GM23338 (cell line): ENCODE data around the gene ADCY7. TPM values are rescaled to one million over a fixed set of nuclear protein-coding genes. Genes with fewer than 3 reads are reported as not detected.

Source experiments
- ATAC-seq: fragments of 200-7000 bp; cut with Tn5 transposase; 3 replicates; pipeline ENCODE4 v1.9.1; 2020
- DNase-seq: peaks from one replicate; pipeline ENCODE4 v3.0.0-alpha.2; 2015; ENCODE audit warnings: low spot score
- H2AFZ ChIP-seq: fragments of 200-600 bp; sonication (generic); 2 replicates; pipeline ENCODE4 v1.8.0; 2016; ENCODE audit warnings: antibody characterized with exemption, mild to moderate bottlenecking, moderate library complexity
- H3F3A ChIP-seq: fragments of 200-600 bp; sonication (generic); replicated peaks from 2 replicates; pipeline ENCODE4 v1.8.0; 2017; ENCODE audit warnings: antibody characterized with exemption, mixed run types, low read depth
- H3K27ac ChIP-seq: fragments of 200-600 bp; sonication (generic); 2 replicates; pipeline ENCODE4 v1.6.1; 2016; ENCODE audit warnings: low read depth
- H3K27me3 ChIP-seq: fragments of 200-600 bp; sonication (generic); 2 replicates; pipeline ENCODE4 v1.8.0; 2016; ENCODE audit warnings: mild to moderate bottlenecking, mixed run types, moderate library complexity; ENCODE audit not compliant: insufficient read depth
- H3K36me3 ChIP-seq: fragments of 200-600 bp; sonication (generic); 2 replicates; pipeline ENCODE4 v1.8.0; 2016; ENCODE audit warnings: mild to moderate bottlenecking; ENCODE audit not compliant: insufficient read depth
- H3K4me1 ChIP-seq: fragments of 200-600 bp; sonication (generic); 2 replicates; pipeline ENCODE4 v1.8.0; 2016; ENCODE audit warnings: mild to moderate bottlenecking, moderate library complexity; ENCODE audit not compliant: insufficient read depth
- H3K4me2 ChIP-seq: fragments of 200-600 bp; sonication (generic); 2 replicates; pipeline ENCODE4 v1.7.1; 2017; ENCODE audit warnings: mixed run types
- H3K4me3 ChIP-seq: fragments of 200-600 bp; sonication (generic); 2 replicates; pipeline ENCODE4 v1.6.1; 2016; ENCODE audit warnings: mixed run types
- H3K79me2 ChIP-seq: fragments of 200-600 bp; sonication (generic); replicated peaks from 2 replicates; pipeline ENCODE4 v1.8.0; 2017; ENCODE audit warnings: mild to moderate bottlenecking; ENCODE audit not compliant: insufficient read depth
- H3K9me2 ChIP-seq: fragments of 200-600 bp; sonication (generic); 2 replicates; pipeline ENCODE4 v1.8.0; 2017; ENCODE audit not compliant: insufficient read depth
- H4K20me1 ChIP-seq: fragments of 200-600 bp; sonication (generic); replicated peaks from 2 replicates; pipeline ENCODE4 v1.8.0; 2017; ENCODE audit warnings: mild to moderate bottlenecking; ENCODE audit not compliant: insufficient read depth
- H3K27ac Mint-ChIP-seq: 2 replicates; pipeline ENCODE4 v1.8.0; 2020; ENCODE audit warnings: inconsistent platforms, mild to moderate bottlenecking, moderate library complexity, mixed read lengths
- H3K27me3 Mint-ChIP-seq: 3 replicates; pipeline ENCODE4 v1.8.0; 2022; ENCODE audit warnings: low read depth, mild to moderate bottlenecking, moderate library complexity, mixed read lengths, inconsistent platforms; ENCODE audit not compliant: insufficient read depth, poor library complexity
- H3K36me3 Mint-ChIP-seq: 3 replicates; pipeline ENCODE4 v1.8.0; 2021; ENCODE audit warnings: low read depth, mild to moderate bottlenecking, inconsistent platforms, moderate library complexity, mixed read lengths
- H3K4me1 Mint-ChIP-seq: 3 replicates; pipeline ENCODE4 v1.8.0; 2020; ENCODE audit warnings: mild to moderate bottlenecking, inconsistent platforms, mixed read lengths
- H3K4me3 Mint-ChIP-seq: 3 replicates; pipeline ENCODE4 v1.8.0; 2021; ENCODE audit warnings: moderate library complexity, mild to moderate bottlenecking, inconsistent platforms, mixed read lengths
- H3K9me3 Mint-ChIP-seq: 3 replicates; pipeline ENCODE4 v1.8.0; 2020; ENCODE audit warnings: moderate library complexity, mild to moderate bottlenecking, inconsistent platforms, mixed read lengths
- EZH2phosphoT487 ChIP-seq: fragments of 200-600 bp; sonication (generic); IDR thresholded peaks from one replicate; pipeline ENCODE4 v1.8.1; 2018; ENCODE audit warnings: antibody characterized with exemption; ENCODE audit not compliant: unreplicated experiment
- POLR2AphosphoS5 ChIP-seq: IDR thresholded peaks from 2 replicates; pipeline ENCODE4 v1.6.1; 2016; ENCODE audit warnings: antibody characterized with exemption, low read depth
- ZNF114 ChIP-seq: fragments of 250-450 bp; sonication (Bioruptor Pico); IDR thresholded peaks from 2 replicates; pipeline ENCODE4 v1.5.0; 2020; ENCODE audit warnings: mild to moderate bottlenecking, moderate library complexity
- polyA plus RNA-seq: library from polyadenylated mRNA; unstranded; fragments of >200 nt; fragmentation: Nextera tagmentation; extraction: Ambion mirVana; gene quantifications from 2 replicates; pipeline ENCODE4 v1.2.1, GENCODE V29; 2016
- total RNA-seq: library from RNA; depleted of rRNA; stranded (reverse); fragments of >200 nt; shearing (Covaris generic); gene quantifications from 2 replicates; pipeline ENCODE4 v1.2.3, GENCODE V29; 2014
- TF ChIP-seq, protein P1 (sequence below), 2 experiments: fragments of 200-600 bp in 1 of 2; sonication (generic) in 1 of 2; conservative IDR thresholded peaks; 2 replicates each; pipeline versions ENCODE4 v1.5.1 to v1.6.1; 2016 to 2017; ENCODE audit warnings: antibody characterized with exemption in 2 of 2, low read depth in 2 of 2, mild to moderate bottlenecking in 2 of 2, moderate library complexity in 1 of 2
- TF ChIP-seq, protein P2 (sequence below): fragments of 250-450 bp; sonication (Bioruptor Pico); IDR thresholded peaks from 2 replicates; pipeline ENCODE4 v1.5.0; 2020; ENCODE audit warnings: mild to moderate bottlenecking, moderate library complexity

Gene ADCY7
- total and polyA plus RNA-seq, 2 experiments from 2014 or later = 2.4 to 10.5 TPM

DNA sequence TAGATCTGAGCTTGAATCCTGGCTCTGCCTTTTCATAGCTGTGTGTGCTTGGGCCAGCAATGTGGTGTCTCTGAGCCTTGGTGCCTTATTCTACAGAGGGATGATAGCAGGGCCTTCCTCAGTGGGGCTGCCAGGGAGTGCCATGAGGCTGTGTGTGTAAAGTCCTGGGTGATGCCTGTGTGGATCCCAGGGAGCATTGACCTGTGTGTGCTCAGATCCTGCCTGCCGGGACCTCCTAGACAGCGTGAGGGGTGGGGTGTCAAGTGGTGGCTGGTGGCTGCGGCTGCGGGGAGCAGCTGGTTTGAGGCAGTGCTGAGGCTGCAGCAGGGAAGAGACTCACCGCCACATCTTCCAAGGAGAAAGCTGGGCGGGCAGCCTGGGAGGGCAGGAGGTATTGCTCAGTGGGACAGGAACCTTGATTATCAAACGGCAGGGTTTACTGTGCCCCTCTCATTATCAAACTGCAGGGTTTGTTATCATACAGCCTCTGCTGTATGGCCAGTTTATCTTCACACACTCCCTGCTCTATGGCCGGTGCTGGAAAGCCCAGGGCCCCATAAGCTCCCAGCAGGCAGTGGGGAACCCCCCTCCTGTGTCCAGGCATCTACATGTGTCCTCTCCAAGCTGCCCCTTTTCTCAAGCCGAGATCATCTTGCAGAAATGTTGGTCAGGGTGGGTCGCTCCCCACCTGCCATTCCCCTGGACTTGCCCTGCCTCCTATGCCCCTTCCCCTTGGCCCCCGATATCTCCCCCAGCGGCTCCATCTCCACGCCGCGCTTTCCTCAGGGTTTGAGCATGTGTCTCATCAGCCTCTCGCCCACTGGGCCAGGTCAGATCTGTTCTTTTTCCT lies 3.1 kb upstream of the ADCY7 start:
- no peak overlapping the region for H3K4me3 ChIP-seq
- H3K9me3 Mint-ChIP-seq = no peaks in the 10 kb centered on the region

More for the DNA sequence above, 3.1 kb upstream of the ADCY7 start:
- peaks cover 7% of the 10 kb centered on the region; the same call in 1 of the 2 replicates for H3K4me1 ChIP-seq
- Mint-ChIP-seq H3K36me3 (no peaks in the 10 kb centered on the region), H3K4me1 (peaks cover 21% of the 10 kb centered on the region), H3K27me3 (peaks cover 11% of the 10 kb centered on the region), H3K4me3 (no peak overlapping the region), H3K27ac (peak overlapping the region; percentile 77; the same call in 1 of the 2 replicates)
- H3K27ac ChIP-seq = no peak overlapping the region
- no peaks in the 10 kb centered on the region for H4K20me1 ChIP-seq
- ATAC-seq (no peak), DNase-seq (no peak)
- no peak overlapping the region for H3K4me2 ChIP-seq
- no peaks in the 10 kb centered on the region for H3K9me2 ChIP-seq
- TF ChIP-seq POLR2AphosphoS5 (no peak), ZNF114 (no peak), EZH2phosphoT487 (no peak)
- TF ChIP-seq, protein P1, sequence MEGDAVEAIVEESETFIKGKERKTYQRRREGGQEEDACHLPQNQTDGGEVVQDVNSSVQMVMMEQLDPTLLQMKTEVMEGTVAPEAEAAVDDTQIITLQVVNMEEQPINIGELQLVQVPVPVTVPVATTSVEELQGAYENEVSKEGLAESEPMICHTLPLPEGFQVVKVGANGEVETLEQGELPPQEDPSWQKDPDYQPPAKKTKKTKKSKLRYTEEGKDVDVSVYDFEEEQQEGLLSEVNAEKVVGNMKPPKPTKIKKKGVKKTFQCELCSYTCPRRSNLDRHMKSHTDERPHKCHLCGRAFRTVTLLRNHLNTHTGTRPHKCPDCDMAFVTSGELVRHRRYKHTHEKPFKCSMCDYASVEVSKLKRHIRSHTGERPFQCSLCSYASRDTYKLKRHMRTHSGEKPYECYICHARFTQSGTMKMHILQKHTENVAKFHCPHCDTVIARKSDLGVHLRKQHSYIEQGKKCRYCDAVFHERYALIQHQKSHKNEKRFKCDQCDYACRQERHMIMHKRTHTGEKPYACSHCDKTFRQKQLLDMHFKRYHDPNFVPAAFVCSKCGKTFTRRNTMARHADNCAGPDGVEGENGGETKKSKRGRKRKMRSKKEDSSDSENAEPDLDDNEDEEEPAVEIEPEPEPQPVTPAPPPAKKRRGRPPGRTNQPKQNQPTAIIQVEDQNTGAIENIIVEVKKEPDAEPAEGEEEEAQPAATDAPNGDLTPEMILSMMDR (conservative IDR thresholded peaks at IDR 0.05; ENCODE audit: low read depth in 2 of 2) = no peak
- TF ChIP-seq, protein P2, sequence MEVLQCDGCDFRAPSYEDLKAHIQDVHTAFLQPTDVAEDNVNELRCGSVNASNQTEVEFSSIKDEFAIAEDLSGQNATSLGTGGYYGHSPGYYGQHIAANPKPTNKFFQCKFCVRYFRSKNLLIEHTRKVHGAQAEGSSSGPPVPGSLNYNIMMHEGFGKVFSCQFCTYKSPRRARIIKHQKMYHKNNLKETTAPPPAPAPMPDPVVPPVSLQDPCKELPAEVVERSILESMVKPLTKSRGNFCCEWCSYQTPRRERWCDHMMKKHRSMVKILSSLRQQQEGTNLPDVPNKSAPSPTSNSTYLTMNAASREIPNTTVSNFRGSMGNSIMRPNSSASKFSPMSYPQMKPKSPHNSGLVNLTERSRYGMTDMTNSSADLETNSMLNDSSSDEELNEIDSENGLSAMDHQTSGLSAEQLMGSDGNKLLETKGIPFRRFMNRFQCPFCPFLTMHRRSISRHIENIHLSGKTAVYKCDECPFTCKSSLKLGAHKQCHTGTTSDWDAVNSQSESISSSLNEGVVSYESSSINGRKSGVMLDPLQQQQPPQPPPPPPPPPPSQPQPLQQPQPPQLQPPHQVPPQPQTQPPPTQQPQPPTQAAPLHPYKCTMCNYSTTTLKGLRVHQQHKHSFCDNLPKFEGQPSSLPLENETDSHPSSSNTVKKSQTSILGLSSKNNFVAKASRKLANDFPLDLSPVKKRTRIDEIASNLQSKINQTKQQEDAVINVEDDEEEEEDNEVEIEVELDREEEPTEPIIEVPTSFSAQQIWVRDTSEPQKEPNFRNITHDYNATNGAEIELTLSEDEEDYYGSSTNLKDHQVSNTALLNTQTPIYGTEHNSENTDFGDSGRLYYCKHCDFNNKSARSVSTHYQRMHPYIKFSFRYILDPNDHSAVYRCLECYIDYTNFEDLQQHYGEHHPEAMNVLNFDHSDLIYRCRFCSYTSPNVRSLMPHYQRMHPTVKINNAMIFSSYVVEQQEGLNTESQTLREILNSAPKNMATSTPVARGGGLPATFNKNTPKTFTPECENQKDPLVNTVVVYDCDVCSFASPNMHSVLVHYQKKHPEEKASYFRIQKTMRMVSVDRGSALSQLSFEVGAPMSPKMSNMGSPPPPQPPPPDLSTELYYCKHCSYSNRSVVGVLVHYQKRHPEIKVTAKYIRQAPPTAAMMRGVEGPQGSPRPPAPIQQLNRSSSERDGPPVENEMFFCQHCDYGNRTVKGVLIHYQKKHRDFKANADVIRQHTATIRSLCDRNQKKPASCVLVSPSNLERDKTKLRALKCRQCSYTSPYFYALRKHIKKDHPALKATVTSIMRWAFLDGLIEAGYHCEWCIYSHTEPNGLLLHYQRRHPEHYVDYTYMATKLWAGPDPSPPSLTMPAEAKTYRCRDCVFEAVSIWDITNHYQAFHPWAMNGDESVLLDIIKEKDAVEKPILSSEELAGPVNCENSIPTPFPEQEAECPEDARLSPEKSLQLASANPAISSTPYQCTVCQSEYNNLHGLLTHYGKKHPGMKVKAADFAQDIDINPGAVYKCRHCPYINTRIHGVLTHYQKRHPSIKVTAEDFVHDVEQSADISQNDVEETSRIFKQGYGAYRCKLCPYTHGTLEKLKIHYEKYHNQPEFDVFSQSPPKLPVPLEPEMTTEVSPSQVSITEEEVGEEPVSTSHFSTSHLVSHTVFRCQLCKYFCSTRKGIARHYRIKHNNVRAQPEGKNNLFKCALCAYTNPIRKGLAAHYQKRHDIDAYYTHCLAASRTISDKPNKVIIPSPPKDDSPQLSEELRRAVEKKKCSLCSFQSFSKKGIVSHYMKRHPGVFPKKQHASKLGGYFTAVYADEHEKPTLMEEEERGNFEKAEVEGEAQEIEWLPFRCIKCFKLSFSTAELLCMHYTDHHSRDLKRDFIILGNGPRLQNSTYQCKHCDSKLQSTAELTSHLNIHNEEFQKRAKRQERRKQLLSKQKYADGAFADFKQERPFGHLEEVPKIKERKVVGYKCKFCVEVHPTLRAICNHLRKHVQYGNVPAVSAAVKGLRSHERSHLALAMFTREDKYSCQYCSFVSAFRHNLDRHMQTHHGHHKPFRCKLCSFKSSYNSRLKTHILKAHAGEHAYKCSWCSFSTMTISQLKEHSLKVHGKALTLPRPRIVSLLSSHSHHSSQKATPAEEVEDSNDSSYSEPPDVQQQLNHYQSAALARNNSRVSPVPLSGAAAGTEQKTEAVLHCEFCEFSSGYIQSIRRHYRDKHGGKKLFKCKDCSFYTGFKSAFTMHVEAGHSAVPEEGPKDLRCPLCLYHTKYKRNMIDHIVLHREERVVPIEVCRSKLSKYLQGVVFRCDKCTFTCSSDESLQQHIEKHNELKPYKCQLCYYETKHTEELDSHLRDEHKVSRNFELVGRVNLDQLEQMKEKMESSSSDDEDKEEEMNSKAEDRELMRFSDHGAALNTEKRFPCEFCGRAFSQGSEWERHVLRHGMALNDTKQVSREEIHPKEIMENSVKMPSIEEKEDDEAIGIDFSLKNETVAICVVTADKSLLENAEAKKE (CRISPR knock-in tag) = no peak
- no peaks in the 10 kb centered on the region for H3K36me3 ChIP-seq
- H3K79me2 ChIP-seq = no peaks in the 10 kb centered on the region
- no peaks in the 10 kb centered on the region for H3F3A ChIP-seq
- no peak overlapping the region for H2AFZ ChIP-seq
- no peaks in the 10 kb centered on the region for H3K27me3 ChIP-seq
